PC-3 (cell line): ENCODE measurements around the gene CPS1. TPM values are rescaled to one million over a fixed set of nuclear protein-coding genes. Genes with fewer than 3 reads are reported as not detected.

Experiments
- ATAC-seq: fragments of 200-7000 bp; cut with Tn5 transposase; 2 replicates; pipeline ENCODE4 v1.9.1; 2020; ENCODE audit warnings: mild to moderate bottlenecking, moderate library complexity
- BruUV-seq: library from RNA; stranded (reverse); fragments of 400-500 nt; replicated peaks from 2 replicates; lab custom pipeline; 2021; lab: Mats Ljungman, UMichigan
- CTCF ChIA-PET: fragments of 300-600 bp; sonication (Branson Sonifier 250); formaldehyde crosslinking; loops from one replicate; lab custom pipeline; 2022; ENCODE audit warnings: antibody characterized with exemption; lab: Charles Lee
- POLR2A ChIA-PET: fragments of 300-600 bp; sonication (Branson Sonifier 250); formaldehyde crosslinking; loops from one replicate; lab custom pipeline; 2022; ENCODE audit warnings: antibody characterized with exemption; ENCODE audit not compliant: unreplicated experiment; lab: Charles Lee
- DNase-seq: peaks from one replicate; pipeline ENCODE4 v3.0.0-alpha.2; 2015
- H2AFZ ChIP-seq: fragments of 300-600 bp; sonication (generic); 2 replicates; pipeline ENCODE4 v1.6.0; 2016; ENCODE audit warnings: antibody characterized with exemption, low read length
- H3F3A ChIP-seq: fragments of 300-600 bp; sonication (generic); one replicate; pipeline ENCODE4 v1.6.0; 2017; ENCODE audit warnings: antibody characterized with exemption, low read length, control low read depth, mild to moderate bottlenecking; ENCODE audit not compliant: unreplicated experiment
- H3K27ac ChIP-seq: fragments of 300-600 bp; sonication (generic); 2 replicates; pipeline ENCODE4 v1.5.1; 2016; ENCODE audit warnings: mild to moderate bottlenecking, low read length
- H3K27me3 ChIP-seq: fragments of 300-600 bp; sonication (generic); 2 replicates; pipeline ENCODE4 v1.6.1; 2016; ENCODE audit warnings: low read length, mixed read lengths
- H3K36me3 ChIP-seq: fragments of 300-600 bp; sonication (generic); 2 replicates; pipeline ENCODE4 v1.6.1; 2016; ENCODE audit warnings: low read depth, mixed run types, low read length, mixed read lengths
- H3K4me1 ChIP-seq: fragments of 300-600 bp; sonication (generic); 2 replicates; pipeline ENCODE4 v1.5.1; 2016; ENCODE audit warnings: low read length; ENCODE audit not compliant: insufficient read depth
- H3K4me2 ChIP-seq: fragments of 300-600 bp; sonication (generic); 2 replicates; pipeline ENCODE4 v1.6.0; 2016; ENCODE audit warnings: low read length
- H3K4me3 ChIP-seq: fragments of 300-600 bp; sonication (generic); 2 replicates; pipeline ENCODE4 v1.5.1; 2016; ENCODE audit warnings: mild to moderate bottlenecking, low read length, mixed read lengths
- H3K79me2 ChIP-seq: fragments of 300-600 bp; sonication (generic); 2 replicates; pipeline ENCODE4 v1.6.1; 2017; ENCODE audit warnings: low read length, mixed read lengths
- H3K9ac ChIP-seq: fragments of 300-600 bp; sonication (generic); 2 replicates; pipeline ENCODE4 v1.6.0; 2016; ENCODE audit warnings: mild to moderate bottlenecking, low read length
- H3K9me2 ChIP-seq: fragments of 300-600 bp; sonication (generic); replicated peaks from 2 replicates; pipeline ENCODE4 v1.6.1; 2016; ENCODE audit warnings: mixed run types, low read length, mixed read lengths
- H3K9me3 ChIP-seq: fragments of 300-600 bp; sonication (generic); 2 replicates; pipeline ENCODE4 v1.6.1; 2016; ENCODE audit warnings: low read length, mixed read lengths
- H4K20me1 ChIP-seq: fragments of 300-600 bp; sonication (generic); 2 replicates; pipeline ENCODE4 v1.6.1; 2016; ENCODE audit warnings: low read length, mixed read lengths
- EZH2 ChIP-seq: fragments of 300-600 bp; sonication (generic); IDR thresholded peaks from one replicate; pipeline ENCODE4 v1.6.1; 2017; ENCODE audit warnings: antibody characterized with exemption, mild to moderate bottlenecking, low read length; ENCODE audit not compliant: unreplicated experiment
- EZH2phosphoT487 ChIP-seq: fragments of 300-600 bp; sonication (generic); IDR thresholded peaks from 2 replicates; pipeline ENCODE4 v1.6.1; 2018; ENCODE audit warnings: mild to moderate bottlenecking, antibody characterized with exemption, low read length, borderline replicate concordance
- intact Hi-C: fragments of 100-400 bp; cut with micrococcal nuclease; formaldehyde crosslinking; loops from 2 replicates; pipeline ENCODE4 v1.9.0; 2023
- total RNA-seq: library from RNA; depleted of rRNA; stranded (reverse); fragments of >200 nt; gene quantifications from 2 replicates; pipeline ENCODE4 v1.2.3, GENCODE V29; 2014
- TF ChIP-seq, protein P1 (sequence below): fragments of 300-600 bp; sonication (generic); conservative IDR thresholded peaks from 2 replicates; pipeline ENCODE4 v1.5.1; 2017; ENCODE audit warnings: antibody characterized with exemption, low read depth, mild to moderate bottlenecking, low read length

The CPS1 gene
- total RNA-seq, 1 experiment from 2014 or later, result 17.7 TPM

DNA sequence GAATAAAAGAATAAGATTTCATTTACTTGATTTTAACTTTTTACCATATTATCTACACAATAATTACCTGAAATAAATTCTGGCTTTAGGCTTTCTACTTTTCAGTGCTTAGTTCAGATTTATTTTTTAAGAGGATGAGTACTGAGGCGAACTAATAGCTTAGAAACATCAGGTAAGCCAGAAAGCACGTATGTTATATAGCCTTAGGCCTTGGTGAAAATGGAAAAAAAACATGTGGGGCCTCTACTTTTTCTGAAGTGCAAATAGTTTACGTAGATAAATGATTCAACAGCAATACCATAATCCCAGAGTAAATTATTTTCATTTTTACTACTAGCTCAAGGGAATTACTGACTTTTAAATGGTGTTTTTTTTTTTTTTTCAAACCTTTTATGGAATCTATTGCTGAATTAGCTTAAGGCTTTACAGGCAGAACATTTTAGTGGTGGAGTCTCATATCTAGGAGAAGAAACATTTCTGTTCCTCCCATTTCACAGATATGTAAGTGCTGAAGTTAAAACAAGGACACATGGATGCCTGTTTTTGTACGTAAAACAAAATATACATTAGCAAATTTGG, 6.2 kb downstream of the CPS1 start:
- no peaks in the 10 kb centered on the region for H4K20me1 ChIP-seq
- ChIA-PET CTCF (no interaction called here), POLR2A (no interaction called here)
- H3K4me3 ChIP-seq, result no peak overlapping the region
- no peak overlapping the region for H3K4me2 ChIP-seq
- no TSS peak for BruUV-seq
- no peak overlapping the region for H3K27ac ChIP-seq
- no peaks in the 10 kb centered on the region for H3K79me2 ChIP-seq
- H3K36me3 ChIP-seq, result no peaks in the 10 kb centered on the region
- H3K9me3 ChIP-seq, result no peaks in the 10 kb centered on the region
- DNase-seq, result no peak
- H3K9me2 ChIP-seq, result no peaks in the 10 kb centered on the region
- no peaks in the 10 kb centered on the region for H3K4me1 ChIP-seq
- no peak overlapping the region for H2AFZ ChIP-seq
- H3K9ac ChIP-seq, result no peak overlapping the region
- no peak for TF ChIP-seq EZH2phosphoT487
- TF ChIP-seq, protein P1, sequence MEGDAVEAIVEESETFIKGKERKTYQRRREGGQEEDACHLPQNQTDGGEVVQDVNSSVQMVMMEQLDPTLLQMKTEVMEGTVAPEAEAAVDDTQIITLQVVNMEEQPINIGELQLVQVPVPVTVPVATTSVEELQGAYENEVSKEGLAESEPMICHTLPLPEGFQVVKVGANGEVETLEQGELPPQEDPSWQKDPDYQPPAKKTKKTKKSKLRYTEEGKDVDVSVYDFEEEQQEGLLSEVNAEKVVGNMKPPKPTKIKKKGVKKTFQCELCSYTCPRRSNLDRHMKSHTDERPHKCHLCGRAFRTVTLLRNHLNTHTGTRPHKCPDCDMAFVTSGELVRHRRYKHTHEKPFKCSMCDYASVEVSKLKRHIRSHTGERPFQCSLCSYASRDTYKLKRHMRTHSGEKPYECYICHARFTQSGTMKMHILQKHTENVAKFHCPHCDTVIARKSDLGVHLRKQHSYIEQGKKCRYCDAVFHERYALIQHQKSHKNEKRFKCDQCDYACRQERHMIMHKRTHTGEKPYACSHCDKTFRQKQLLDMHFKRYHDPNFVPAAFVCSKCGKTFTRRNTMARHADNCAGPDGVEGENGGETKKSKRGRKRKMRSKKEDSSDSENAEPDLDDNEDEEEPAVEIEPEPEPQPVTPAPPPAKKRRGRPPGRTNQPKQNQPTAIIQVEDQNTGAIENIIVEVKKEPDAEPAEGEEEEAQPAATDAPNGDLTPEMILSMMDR, result no peak
- H3K27me3 ChIP-seq, result no peaks in the 10 kb centered on the region
- intact Hi-C loops, result no loop called here
- ATAC-seq, result no peak
- H3F3A ChIP-seq, result no peaks in the 10 kb centered on the region

GRCh38 chr2:210567279-210567678, 10.9 kb downstream of the CPS1 start:
- no peaks in the 10 kb centered on the region for H3K9me2 ChIP-seq
- H3K9ac ChIP-seq, result no peak overlapping the region
- no peaks in the 10 kb centered on the region for H3K79me2 ChIP-seq
- DNase-seq (no peak), ATAC-seq (no peak)
- no peaks in the 10 kb centered on the region for H3K27me3 ChIP-seq
- H3K4me1 ChIP-seq, result no peaks in the 10 kb centered on the region
- H3K27ac ChIP-seq, result no peak overlapping the region
- CTCF ChIA-PET, result no interaction called here
- no peaks in the 10 kb centered on the region for H4K20me1 ChIP-seq
- no peak overlapping the region for H3K4me3 ChIP-seq
- POLR2A ChIA-PET, result no interaction called here
- BruUV-seq, result no TSS peak
- TF ChIP-seq, protein P1, result no peak
- no peak for TF ChIP-seq EZH2
- TF ChIP-seq EZH2phosphoT487, result no peak
- no peaks in the 10 kb centered on the region for H3K9me3 ChIP-seq
- H3K36me3 ChIP-seq, result no peaks in the 10 kb centered on the region
- intact Hi-C loops, result no loop called here
- no peaks in the 10 kb centered on the region for H3F3A ChIP-seq
- no peak overlapping the region for H2AFZ ChIP-seq
- H3K4me2 ChIP-seq, result no peak overlapping the region

DNA sequence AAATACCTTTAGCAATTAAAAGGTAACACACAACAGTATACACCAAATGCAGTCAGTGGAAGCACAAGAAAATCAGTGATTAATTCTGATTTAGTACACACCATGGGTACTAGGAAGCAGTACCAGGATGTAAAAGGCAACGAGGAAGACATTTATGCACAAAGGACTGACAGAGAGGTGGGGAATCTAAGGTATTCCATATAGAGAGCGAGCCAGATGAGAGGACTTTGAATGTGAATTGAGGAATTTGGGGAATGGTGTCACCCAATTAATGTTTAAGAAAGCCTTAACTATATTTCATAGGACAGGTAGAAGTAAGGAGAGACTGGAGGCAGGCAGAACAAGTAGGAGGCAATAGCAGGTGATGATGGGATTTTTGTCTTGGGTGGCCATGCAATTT, 11.7 kb downstream of the CPS1 start:
- H3K9me3 ChIP-seq, result no peaks in the 10 kb centered on the region
- ATAC-seq (no peak), DNase-seq (no peak)
- H3F3A ChIP-seq, result no peaks in the 10 kb centered on the region
- no peak overlapping the region for H3K4me2 ChIP-seq
- H4K20me1 ChIP-seq, result no peaks in the 10 kb centered on the region
- no peaks in the 10 kb centered on the region for H3K4me1 ChIP-seq
- H3K4me3 ChIP-seq, result no peak overlapping the region
- no peaks in the 10 kb centered on the region for H3K36me3 ChIP-seq
- H3K9ac ChIP-seq, result no peak overlapping the region
- H3K79me2 ChIP-seq, result no peaks in the 10 kb centered on the region
- CTCF ChIA-PET, result no interaction called here
- POLR2A ChIA-PET, result no interaction called here
- TF ChIP-seq EZH2, result no peak
- TF ChIP-seq, protein P1, result no peak
- no peak for TF ChIP-seq EZH2phosphoT487
- no peak overlapping the region for H3K27ac ChIP-seq
- H3K9me2 ChIP-seq, result no peaks in the 10 kb centered on the region
- BruUV-seq, result no TSS peak
- intact Hi-C loops, result no loop called here
- H2AFZ ChIP-seq, result no peak overlapping the region
- no peaks in the 10 kb centered on the region for H3K27me3 ChIP-seq
